ENCODE data around the gene AGRN. TPM values are rescaled to one million over a fixed set of nuclear protein-coding genes. Genes with fewer than 3 reads are reported as not detected.
"Not testable (repeated sequence)": the region's sequence is repeated elsewhere in the genome, so short reads cannot be mapped to it uniquely, and the experiment has no call there.

The AGRN gene
- total RNA-seq, 1 donor from 2014 or later: 4.2 TPM

DNA sequence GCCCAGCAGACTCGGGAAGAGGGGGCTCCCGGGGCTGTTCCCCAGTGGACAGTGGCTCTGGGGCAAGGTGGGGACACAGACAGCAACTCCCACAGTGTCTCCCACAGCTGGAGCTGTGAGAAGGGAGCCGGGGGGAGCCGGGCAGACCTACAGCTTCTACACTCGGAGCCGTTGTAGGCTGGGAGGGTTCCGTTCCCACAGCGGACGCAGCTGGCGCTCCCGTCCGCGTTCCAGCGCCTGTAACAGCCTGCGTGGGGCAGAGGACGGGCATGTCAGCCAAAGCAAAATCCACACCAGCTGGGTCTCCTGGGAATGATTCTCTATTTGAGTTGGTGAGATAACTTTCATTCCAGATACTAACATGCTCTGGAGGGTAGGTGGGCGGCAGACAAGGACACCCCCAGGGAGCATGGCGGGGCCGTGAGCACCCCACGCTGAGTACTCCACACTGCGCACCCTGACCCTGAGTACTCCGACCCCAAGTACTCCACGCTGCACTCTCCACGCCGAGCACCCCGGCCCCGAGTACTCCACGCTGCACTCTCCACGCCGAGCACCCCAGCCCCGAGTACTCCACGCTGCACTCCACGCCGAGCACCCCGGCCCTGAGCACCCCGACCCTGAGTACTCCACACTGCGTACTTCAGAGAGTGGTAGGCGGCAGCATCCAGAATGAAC, 67.6 kb downstream of the AGRN start:
- intact Hi-C loops (cut with micrococcal nuclease): no loop called here

DNA sequence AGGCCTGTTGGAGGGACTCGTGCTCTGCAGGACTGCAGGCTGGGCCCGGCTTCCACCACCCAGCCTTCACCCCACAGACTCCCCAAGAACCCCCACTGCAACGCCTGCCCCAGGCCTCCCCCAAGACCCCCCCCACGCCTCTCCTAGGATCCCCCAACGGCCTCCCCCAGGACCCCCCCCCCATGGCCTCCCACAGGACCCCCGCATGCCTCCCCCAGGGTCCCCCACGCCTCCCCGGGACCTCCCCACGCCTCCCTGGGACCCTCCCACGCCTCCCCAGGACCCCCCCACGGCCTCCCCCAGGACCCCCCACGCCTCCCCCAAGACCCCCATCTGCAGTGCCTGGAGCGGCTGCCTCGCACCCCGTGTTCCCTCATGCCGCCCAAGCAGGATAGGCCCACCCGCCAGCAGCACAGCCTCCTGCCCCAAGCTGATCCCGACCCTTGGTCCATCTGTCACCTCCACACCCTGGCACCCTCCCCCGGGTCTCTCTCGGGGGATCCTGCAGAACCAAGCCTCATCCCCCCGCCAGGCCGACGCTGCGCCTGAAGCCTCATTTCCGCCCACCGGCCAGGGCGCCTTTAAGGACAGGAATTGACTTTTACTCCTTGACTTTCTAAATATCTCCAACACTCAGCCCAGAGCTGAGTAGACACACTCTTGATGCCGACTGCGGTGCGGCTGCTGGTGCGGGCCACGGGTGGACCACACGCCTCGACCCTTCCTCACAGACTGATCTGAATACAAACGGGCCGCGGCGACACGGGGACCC, 68.3 kb downstream of the AGRN start:
- intact Hi-C loops (cut with micrococcal nuclease): no loop called here

DNA sequence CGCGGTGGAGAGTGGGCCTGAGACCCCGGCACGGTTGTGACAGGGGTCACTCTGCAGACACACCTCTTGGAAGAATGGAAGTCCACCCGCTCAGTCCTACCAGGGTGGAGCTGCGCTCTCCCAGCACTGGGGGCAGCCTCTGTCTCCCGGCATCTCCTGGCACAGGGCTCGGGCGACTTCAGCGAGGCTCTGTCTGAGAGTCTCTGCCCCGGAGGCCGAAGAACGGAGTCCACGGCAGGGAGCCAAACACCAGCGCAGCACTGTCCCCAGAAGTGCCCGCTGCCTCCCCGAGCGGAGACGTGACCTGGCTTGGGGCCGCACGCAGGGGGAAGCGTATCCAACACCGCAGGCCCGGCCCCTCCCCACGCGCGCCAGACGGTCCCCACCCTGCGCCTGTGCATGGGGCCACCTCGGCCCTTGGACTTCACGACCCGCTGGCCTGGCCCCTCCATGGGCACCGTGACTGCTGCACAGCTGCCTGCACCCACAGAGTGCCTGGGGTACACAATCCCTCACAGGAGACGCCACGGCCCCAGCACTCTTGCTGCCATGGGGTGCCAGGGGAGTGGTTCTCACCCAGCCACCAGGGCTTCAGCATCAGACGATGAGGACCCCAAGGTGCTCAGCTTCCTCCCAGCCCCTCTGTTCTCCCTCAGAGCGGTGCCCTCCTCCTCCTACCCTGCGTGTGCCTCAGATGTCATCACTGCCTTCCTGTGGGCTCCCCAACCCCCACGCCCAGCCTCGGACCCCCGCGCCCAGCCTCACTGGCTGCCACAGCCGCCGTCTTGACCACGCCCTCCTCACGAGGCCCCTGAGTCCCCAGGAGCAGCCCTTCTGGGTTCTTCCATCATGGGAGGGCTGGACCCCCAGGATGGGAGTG, 69.1 kb downstream of the AGRN start:
- intact Hi-C loops (cut with micrococcal nuclease): no loop called here

DNA sequence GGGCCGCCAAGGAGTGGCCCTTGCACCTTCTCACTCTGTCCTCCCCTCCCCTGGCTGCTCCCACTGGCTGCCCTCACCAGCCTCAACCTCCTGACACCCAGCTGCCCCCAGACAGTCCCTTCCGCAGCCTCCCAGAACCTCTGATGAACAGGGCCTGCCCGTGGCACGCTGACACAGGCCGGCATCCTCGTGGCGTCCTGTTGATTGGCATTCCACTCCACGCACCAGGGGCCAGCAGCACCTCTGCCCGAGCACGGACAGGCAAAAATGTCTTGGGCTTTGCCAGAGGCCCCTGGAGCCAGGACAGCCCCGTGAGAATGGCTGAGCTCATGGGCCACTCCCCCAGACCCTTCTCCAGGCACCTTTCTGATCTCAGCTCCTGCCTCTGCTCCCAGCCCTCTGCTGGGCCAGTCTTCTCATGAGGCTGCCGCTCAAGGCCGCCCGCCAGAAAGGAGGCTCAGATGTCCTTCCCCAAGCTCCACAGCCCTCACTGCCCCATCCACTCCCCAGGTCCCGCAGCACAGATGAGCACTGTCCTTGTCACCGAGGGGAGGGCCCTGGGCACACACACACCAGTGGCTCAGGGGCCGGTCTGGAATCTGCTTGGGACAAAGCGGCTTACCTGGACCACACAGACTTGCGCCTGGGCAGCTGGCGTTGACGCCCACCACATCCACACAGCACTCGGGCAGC, 70.0 kb downstream of the AGRN start:
- intact Hi-C loops (cut with micrococcal nuclease): no loop called here

DNA sequence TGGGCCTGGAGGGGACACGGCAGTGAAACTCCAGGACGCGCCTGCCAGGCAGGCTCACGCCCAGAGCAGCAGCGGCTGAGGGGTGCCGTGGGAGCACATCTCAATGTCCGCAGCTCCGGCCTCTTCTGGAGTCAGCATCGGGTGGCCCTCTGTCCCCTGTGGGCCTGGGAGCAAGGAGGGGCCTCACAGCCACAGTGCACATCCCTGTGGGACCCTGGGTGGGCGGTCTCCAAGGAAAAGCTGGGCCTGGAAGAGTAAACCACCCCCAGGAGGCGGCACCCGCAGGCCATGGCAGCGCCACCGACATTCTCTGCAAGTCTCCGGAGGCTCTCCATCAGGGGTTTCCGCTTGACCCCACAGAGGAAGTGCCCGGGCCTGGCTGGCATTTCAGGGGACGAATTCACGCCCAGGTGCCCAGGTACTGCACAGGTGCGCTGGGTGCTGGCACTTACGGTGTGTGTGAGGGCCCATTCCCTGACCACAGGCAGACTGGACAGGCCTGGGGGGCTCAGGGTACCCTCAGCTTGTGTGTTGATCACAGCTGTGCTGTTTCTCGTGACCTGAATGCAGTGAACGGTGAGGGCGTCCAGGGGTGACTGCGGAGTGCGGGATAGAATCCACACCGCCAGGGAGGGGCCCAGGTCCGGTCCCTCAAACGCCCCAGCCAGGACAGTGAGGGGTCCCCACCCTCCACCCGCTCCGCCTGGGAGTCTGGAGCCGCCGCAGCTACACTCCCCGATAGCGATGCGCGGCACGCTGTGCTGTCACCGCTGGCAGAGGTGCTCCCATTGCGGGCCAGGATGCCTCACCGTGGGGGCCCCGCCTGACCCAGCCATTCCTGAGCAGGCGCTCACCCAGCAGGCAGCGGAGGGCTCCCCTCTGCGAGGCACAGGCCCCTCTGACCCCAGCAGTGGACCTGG, 70.8 kb downstream of the AGRN start:
- intact Hi-C loops (cut with micrococcal nuclease): no loop called here

DNA sequence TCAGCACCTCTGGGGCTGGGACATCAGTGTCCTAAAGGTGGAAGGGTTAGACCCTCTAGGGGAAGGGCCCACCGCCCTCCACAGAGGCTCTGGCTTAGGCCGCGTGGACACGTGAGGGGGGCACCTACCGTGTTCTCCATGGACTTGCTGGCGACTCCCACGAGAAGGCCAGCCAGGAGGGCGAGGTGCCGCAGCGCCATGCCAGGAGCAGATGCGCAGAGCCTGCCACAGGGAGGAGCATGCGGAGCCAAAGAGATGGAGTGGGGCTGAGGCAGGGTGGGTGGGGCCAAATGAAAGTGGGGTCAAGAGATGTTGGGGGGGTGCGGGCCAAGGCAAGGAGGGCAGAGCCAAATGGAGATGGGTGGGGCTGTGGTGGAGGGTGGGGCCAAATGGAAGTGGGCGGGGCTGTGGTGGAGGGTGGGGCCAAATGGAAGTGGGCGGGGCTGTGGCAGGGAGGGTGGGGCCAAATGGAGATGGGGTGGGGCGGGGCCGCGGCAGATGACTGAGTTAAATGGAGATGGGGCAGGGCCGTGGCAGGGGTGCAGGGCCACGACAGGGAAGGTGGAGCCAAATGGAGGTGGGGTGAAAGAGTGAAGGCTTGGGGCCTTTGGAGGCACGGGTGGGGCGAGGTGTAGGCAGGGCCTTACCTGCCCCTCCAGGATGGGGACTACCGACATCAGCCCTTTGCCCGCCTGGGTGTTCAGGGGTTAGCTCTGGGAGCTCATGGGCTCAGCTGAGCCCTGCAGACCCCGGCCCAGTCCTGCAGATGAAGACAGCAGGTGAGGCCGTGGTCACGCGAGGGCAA, 71.6 kb downstream of the AGRN start:
- intact Hi-C loops (cut with micrococcal nuclease): no loop called here

DNA sequence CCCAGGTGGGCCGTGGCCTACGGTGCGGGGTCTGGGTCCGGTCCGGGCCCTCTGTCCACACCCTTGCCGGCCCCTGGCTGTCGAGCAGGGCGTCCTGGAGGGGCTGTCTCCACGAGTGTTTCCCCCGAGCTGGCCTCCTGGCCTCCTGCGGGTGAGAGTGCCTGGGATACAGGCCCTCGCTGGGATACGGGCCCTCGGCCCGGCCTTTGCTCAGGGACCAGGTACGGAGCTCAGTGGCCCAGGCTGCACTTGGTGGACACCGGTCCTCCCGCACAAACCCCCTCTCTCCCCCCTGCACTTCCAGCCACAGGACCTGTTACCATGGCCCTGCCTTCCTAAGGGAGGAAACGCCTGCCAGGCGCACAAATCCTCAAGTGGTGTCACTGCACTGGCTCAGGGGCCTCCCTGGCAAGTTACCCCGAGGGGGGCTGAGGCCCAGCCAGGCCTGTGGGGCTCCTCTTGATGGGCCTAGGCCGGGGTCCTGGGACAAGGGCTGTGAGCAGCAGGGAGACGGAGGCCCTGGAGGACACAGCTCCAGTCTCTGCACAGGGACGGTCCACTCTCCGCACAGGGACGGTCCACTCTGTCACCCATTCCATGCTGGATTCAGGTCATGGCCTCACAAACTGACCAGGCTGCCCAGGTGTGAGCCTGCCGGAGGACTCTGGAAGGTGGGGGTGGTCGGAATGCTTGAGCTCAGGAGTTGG, 72.4 kb downstream of the AGRN start:
- intact Hi-C loops (cut with micrococcal nuclease): no loop called here

DNA sequence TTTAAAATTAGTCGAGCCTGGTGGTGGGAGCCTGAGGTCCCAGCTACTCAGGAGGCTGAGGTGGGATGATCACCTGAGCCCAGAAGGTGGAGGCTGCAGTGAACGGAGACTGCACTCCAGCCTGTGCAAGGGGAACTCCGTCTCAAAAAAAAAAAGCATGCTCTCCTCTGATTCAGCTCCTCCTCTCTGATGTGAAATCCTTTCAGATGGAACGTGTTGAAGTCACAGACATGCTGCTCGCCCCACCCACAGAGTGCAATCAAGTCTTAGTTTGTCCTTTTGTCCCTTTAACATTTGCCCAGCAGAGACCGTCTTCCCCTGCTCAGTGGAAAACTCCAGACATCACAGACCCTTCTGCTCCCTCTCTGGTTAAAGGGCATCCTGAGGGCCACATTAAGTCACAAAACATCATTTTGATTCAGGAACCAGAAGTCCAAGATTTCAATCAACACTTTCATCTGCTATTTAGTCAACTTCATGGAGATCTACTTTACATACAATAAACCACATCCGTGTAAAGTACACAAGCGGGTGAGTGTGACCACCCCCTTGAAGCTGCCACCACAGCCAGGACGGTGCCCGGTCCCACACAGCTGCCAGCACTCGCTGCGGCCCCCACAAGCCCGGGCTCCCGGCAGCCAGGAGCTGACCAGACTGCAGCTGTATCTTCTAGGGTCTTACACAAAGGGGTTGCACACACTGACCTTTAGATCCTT, 73.1 kb downstream of the AGRN start:
- intact Hi-C loops (cut with micrococcal nuclease): no loop called here

DNA sequence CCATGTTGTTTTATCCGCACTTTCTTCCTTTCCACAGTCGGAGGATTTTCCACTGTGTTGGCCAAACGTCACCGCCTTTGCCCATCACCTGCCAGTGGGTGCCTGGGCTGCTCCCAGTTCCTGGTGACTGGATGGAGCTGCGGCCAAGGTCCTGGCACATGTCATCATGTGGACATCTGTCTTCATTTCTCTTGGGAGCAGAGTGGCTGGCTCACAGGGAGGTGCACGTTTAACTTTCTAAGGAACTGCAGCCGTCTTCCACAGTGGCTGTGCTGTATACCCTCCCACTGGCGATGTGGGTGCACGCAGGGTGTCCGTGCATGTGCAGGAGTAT, 73.7 kb downstream of the AGRN start:
- intact Hi-C loops (cut with micrococcal nuclease): no loop called here

DNA sequence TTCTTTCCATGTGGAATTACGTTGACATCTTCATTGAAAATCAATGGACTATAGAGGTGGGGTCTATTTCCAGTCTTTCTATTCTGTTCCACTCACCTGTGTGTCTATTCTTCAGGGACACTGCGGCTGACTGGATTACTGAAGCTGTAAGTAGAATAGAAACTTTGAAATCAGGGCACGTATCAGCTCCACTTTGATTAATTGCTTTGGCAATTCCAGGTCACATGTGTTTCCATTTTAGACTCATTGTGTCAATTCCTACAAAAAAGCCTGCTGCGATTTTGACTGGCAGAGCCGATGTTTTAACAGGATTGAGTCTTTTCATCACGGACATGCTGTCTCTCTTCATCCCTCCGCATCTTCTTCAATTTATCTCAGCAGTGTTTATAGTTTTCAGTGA, 75.1 kb downstream of the AGRN start:
- intact Hi-C loops (cut with micrococcal nuclease): no loop called here

DNA sequence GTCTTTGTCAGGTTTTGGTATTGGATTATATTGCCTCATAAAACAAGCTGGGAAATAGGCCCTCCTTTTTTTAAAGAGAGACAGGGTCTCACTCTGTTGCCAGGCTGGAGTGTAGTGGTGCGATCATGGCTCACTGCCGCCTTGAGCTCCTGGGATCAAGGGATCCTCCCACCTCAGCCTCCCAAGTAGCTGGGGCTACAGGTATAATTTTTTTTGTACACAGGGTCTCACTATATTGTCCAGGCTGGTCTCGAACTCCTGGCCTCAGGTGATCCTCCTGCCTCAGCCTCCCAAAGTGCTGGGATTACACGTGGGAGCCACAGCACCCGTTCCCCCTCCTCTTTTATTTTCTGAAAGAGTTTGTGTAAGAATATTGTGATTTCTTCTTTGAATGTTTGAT, 76.2 kb downstream of the AGRN start:
- intact Hi-C loops (cut with micrococcal nuclease): not testable (repeated sequence)

DNA sequence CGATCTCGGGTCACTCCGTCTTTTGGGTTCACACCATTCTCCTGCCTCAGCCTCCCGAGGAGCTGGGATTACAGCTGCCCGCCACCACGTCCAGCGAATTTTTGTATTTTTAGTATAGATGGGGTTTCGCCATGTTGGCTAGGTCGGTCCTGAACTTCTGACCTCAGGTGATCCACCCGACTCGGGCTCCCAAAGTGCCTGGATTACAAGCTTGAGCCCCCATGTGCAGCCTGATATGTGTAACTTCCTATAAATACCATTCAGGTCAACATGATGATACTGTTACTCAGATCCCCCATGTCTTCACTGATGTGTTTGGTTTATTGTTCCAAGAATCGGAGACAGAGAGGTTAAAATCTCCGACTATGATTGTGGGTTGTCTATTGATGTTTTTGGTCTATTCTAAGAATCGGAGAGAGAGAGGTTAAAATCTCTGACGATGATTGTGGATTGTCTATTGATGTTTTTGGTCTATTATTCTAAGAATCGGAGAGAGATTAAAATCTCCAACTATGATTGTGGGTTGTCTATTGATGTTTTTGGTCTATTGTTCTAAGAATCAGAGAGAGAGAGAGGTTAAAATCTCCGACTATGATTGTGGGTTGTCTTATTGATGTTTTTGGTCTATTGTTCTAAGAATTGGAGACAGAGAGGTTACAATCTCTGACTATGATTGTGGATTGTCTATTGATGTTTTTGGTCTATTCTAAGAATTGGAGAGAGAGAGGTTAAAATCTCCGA, 78.9 kb downstream of the AGRN start:
- intact Hi-C loops (cut with micrococcal nuclease): no loop called here

DNA sequence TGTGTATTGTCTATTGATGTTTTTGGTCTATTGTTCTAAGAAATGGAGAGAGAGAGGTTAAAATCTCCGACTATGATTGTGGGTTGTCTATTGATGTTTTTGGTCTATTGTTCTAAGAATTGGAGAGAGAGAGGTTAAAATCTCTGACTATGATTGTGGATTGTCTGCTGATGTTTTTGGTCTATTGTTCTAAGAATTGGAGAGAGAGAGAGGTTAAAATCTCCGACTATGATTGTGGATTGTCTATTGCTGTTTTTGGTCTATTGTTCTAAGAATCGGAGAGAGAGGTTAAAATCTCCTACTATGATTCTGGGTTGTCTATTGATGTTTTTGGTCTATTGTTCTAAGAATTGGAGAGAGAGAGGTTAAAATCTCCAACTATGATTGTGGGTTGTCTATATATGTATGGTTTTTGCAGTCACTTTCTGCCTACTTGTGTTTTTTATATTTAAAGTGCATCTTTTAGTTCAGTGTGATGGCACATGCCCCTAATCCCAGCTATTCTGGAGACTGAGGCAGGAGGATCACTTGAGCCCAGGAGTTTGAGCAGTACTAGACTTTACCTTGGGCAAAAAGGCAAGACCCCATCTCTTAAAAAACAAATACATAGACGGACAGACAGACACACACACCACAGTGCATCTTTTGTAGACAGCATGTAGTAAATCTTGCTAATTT, 79.7 kb downstream of the AGRN start:
- intact Hi-C loops (cut with micrococcal nuclease): no loop called here

DNA sequence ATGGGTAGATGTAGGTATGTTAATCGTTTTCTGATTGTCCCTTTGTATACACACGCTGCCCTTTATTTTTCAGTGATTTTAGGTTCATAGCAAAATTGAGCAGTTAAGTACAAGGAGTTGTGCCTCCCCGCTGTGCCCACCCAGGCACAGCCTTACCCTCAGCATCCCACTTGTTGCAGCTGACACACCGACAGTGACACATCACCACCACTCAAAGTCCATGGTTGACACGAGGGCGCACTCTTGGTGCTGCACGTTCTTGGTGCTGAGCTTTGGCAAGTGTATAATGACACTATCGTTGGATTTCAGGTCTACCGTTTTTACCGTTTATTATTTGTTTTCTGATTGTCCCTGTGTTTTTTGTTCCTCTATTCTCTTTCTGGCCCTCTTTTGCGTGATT, 80.4 kb downstream of the AGRN start:
- intact Hi-C loops (cut with micrococcal nuclease): no loop called here

DNA sequence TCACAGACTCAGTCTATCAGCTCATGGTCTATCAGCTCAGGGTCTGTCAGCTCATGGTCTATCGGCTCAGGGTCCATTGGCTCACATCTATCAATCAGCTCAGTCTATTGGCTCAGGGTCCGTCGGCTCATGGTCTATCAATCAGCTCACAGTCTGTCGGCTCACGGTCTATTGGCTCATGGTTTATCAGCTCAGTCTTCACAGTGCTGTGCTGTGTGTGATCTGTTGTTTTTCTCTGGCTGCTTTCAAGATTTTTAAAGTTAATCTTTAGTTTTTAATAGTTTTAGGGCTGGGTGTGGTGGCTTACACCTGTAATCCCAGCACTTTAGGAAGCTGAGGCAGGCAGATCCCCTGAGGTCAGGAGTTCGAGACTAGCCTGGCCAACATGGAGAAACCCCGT, 81.6 kb downstream of the AGRN start:
- intact Hi-C loops (cut with micrococcal nuclease): no loop called here

DNA sequence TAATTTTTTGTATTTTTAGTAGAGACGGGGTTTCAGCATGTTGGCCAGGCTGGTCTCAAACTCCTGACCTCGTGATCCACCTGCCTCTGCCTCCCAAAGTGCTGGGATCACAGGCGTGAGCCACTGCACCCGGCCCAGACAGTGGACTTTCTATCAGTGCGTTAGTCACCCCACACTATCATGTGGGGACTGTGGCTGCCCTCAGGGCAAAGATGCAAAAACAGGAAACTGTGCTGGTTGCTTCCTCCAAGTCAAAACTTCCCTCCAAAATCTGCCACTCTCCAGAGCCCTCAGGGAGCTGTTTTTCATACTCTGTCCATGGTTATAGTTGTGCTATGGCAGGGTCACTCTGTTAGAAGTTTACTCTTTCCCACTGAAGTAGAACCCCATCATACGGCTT, 84.2 kb downstream of the AGRN start:
- intact Hi-C loops (cut with micrococcal nuclease): not testable (repeated sequence)
